GM06990 (cell line): Measurements from ENCODE around the gene GLG1.
"Not testable (repeated sequence)": the region's sequence is repeated elsewhere in the genome, so short reads cannot be mapped to it uniquely, and the experiment has no call there.

Experiments used
- DNase-seq: peaks from one replicate; pipeline ENCODE4 v3.0.0-alpha.2; 2011; ENCODE audit not compliant: insufficient read length; ENCODE audit errors: extremely low read depth
- H3K27me3 ChIP-seq: replicated peaks from 2 replicates; pipeline ENCODE4 v1.6.0; 2011; ENCODE audit warnings: low read length; ENCODE audit not compliant: control insufficient read depth, insufficient read depth
- H3K36me3 ChIP-seq: 2 replicates; pipeline ENCODE4 v1.5.1; 2011; ENCODE audit warnings: low read length; ENCODE audit not compliant: control insufficient read depth, insufficient read depth
- H3K4me3 ChIP-seq: replicated peaks from 2 replicates; pipeline ENCODE4 v1.5.1; 2011; ENCODE audit warnings: low read depth, mild to moderate bottlenecking, control low read depth, low read length

GLG1 gene

GRCh38 chr16:74410981-74411380 lies 195.9 kb downstream of the GLG1 start:
- not testable (repeated sequence) for H3K4me3 ChIP-seq, H3K27me3 ChIP-seq, H3K36me3 ChIP-seq, DNase-seq

- H3K27me3 ChIP-seq, H3K36me3 ChIP-seq, DNase-seq, H3K4me3 ChIP-seq: not testable (repeated sequence)
Observed at GRCh38 chr16:74410057-74410957, 196.6 kb downstream of the GLG1 start.

GRCh38 chr16:74409185-74409981 lies 197.5 kb downstream of the GLG1 start:
- DNase-seq, H3K36me3 ChIP-seq, H3K27me3 ChIP-seq, H3K4me3 ChIP-seq: not testable (repeated sequence)

- not testable (repeated sequence) for DNase-seq, H3K27me3 ChIP-seq, H3K36me3 ChIP-seq, H3K4me3 ChIP-seq
Observed at GRCh38 chr16:74407362-74407705, 199.6 kb downstream of the GLG1 start.

GRCh38 chr16:74406600-74407361 lies 200.1 kb downstream of the GLG1 start:
- not testable (repeated sequence) for DNase-seq, H3K4me3 ChIP-seq, H3K36me3 ChIP-seq, H3K27me3 ChIP-seq

- not testable (repeated sequence) for H3K27me3 ChIP-seq, DNase-seq, H3K36me3 ChIP-seq, H3K4me3 ChIP-seq
Observed at GRCh38 chr16:74404148-74404933, 202.6 kb downstream of the GLG1 start.

- not testable (repeated sequence) for H3K4me3 ChIP-seq, DNase-seq, H3K36me3 ChIP-seq, H3K27me3 ChIP-seq
Observed at GRCh38 chr16:74400238-74400637, 206.7 kb downstream of the GLG1 start.

- not testable (repeated sequence) for DNase-seq, H3K36me3 ChIP-seq, H3K4me3 ChIP-seq, H3K27me3 ChIP-seq
Observed at GRCh38 chr16:74398212-74398895, 208.6 kb downstream of the GLG1 start.
